Effector CD8-positive, alpha-beta T cell (primary cell): ENCODE measurements around the gene SCART1.
"Not testable (repeated sequence)": the region's sequence is repeated elsewhere in the genome, so short reads cannot be mapped to it uniquely, and the experiment has no call there.

ENCODE experiments used
- DNase-seq: peaks from one replicate; lab custom pipeline; 2025; lab: John Stamatoyannopoulos, UW

Gene SCART1

GRCh38 chr10:133474027-133474426 is 20.3 kb downstream of the SCART1 start:
- no peak for DNase-seq

- DNase-seq = no peak
Observed at GRCh38 chr10:133474665-133475424, 21.1 kb downstream of the SCART1 start.

GRCh38 chr10:133475425-133475734 is 21.6 kb downstream of the SCART1 start:
- DNase-seq = no peak

- DNase-seq = no peak
Observed at GRCh38 chr10:133475821-133476640, 22.3 kb downstream of the SCART1 start.

- no peak for DNase-seq
Observed at GRCh38 chr10:133476641-133476990, 22.9 kb downstream of the SCART1 start.

GRCh38 chr10:133481086-133481643 is 27.4 kb downstream of the SCART1 start:
- no peak for DNase-seq

- DNase-seq = no peak
Observed at GRCh38 chr10:133481657-133482056, 27.9 kb downstream of the SCART1 start.

- DNase-seq = no peak
Observed at GRCh38 chr10:133484818-133485217, 31.1 kb downstream of the SCART1 start.

- DNase-seq = no peak
Observed at GRCh38 chr10:133487085-133487484, 33.3 kb downstream of the SCART1 start.

- no peak for DNase-seq
Observed at GRCh38 chr10:133488354-133488753, 34.6 kb downstream of the SCART1 start.

- DNase-seq = no peak
Observed at GRCh38 chr10:133489816-133490588, 36.3 kb downstream of the SCART1 start.

GRCh38 chr10:133493562-133493961 is 39.8 kb downstream of the SCART1 start:
- DNase-seq = not testable (repeated sequence)

GRCh38 chr10:133497363-133497762 is 43.6 kb downstream of the SCART1 start:
- not testable (repeated sequence) for DNase-seq

GRCh38 chr10:133499176-133499575 is 45.4 kb downstream of the SCART1 start:
- DNase-seq = not testable (repeated sequence)

- not testable (repeated sequence) for DNase-seq
Observed at GRCh38 chr10:133500897-133501296, 47.2 kb downstream of the SCART1 start.

- no peak for DNase-seq
Observed at GRCh38 chr10:133509700-133510099, 56.0 kb downstream of the SCART1 start.

- no peak for DNase-seq
Observed at GRCh38 chr10:133511408-133511807, 57.7 kb downstream of the SCART1 start.

- DNase-seq = no peak
Observed at GRCh38 chr10:133511907-133512528, 58.3 kb downstream of the SCART1 start.

GRCh38 chr10:133515471-133515870 is 61.7 kb downstream of the SCART1 start:
- DNase-seq = no peak

- DNase-seq = no peak
Observed at GRCh38 chr10:133516057-133516456, 62.3 kb downstream of the SCART1 start.

- not testable (repeated sequence) for DNase-seq
Observed at GRCh38 chr10:133518517-133518916, 64.8 kb downstream of the SCART1 start.
